ENCODE results near the gene MPO.

The MPO gene

DNA sequence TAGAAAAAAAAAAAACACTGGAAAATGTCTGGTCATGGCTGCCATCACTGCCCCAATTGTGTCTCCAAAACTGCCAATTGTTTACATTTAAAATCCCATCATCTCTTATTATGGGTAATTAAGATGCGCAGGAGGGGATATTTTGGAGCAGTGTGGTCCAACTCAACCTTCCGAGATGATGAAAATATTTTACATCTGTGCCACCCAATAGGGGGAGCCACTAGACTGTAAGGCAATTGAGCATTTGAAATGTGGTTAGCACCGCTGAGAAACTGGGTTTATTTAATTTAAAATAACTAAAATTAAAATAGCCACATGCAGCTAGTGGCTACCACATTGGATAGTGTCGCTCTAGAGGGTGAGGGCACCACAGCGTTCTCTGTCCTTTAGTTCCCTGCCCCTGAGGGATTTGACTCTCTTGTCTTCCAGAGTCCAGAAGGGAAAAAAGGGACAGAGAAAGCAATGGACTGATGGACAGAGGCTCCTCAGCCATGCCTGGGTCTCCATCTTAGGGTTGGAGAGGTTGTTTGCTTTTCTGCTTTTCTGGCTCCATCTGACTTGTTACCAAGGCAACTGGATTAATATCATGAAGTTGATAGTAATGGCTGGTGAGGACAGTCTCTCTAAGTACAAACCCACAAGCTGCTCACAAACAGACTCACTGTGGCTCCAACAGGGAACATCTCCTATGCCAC, 3.5 kb downstream of the MPO start:
- no peak overlapping the region for H2BK120ac ChIP-seq (ENCODE audit: low read depth, low read length)
- H2BK5ac ChIP-seq (ENCODE audit: low read length) = no peak overlapping the region
- H3K36me3 ChIP-seq (replicated peaks in 1 of 2; ENCODE audit: control insufficient read depth in 2 of 2, insufficient read depth in 2 of 2, low read length in 2 of 2) = no peaks in the 10 kb centered on the region
- no peak overlapping the region for H2AK5ac ChIP-seq (ENCODE audit: low read depth, low read length)
- H4K91ac ChIP-seq (ENCODE audit: low read depth, low read length, poor library complexity) = no peak overlapping the region
- H3K4me1 ChIP-seq (ENCODE audit: control insufficient read depth in 2 of 2, insufficient read depth in 1 of 2, low read depth in 1 of 2, low read length in 2 of 2) = peaks cover 0 to 2% of the 10 kb centered on the region in 2 donors
- H2AFZ ChIP-seq (ENCODE audit: low read length) = no peak overlapping the region
- H2BK12ac ChIP-seq (ENCODE audit: low read length) = no peak overlapping the region
- H3K14ac ChIP-seq (ENCODE audit: low read length) = no peak overlapping the region
- H3K27ac ChIP-seq (replicated peaks; ENCODE audit: low read length) = no peak overlapping the region
- no peak overlapping the region for H4K8ac ChIP-seq (ENCODE audit: low read depth, low read length)
- H3K4ac ChIP-seq (ENCODE audit: low read length) = no peak overlapping the region
- no peak overlapping the region for H3K4me3 ChIP-seq (ENCODE audit: low read length in 2 of 2)
- H3K9ac ChIP-seq (ENCODE audit: low read depth, low read length, poor library complexity) = no peak overlapping the region
- H3K18ac ChIP-seq (ENCODE audit: low read length) = no peak overlapping the region
- WGBS, 2 donors (ENCODE audit: extremely low coverage in 2 of 2, insufficient read length in 2 of 2, insufficient replicate concordance in 1 of 2) = no CpG with 5 or more reads among the region's 5 CpGs
- peaks cover 0 to 34% (median 11%) of the 10 kb centered on the region in 3 experiments for H3K27me3 ChIP-seq (ENCODE audit: control insufficient read depth in 3 of 3, insufficient read depth in 3 of 3, low read depth in 1 of 3, low read length in 3 of 3)
- H3K4me2 ChIP-seq (ENCODE audit: insufficient read depth, low read length, poor library complexity, severe bottlenecking) = no peak overlapping the region
- H3K23ac ChIP-seq (ENCODE audit: low read depth, low read length, poor library complexity) = no peak overlapping the region
- no peak overlapping the region for H2BK15ac ChIP-seq (ENCODE audit: low read length)
- DNase-seq (ENCODE audit: low spot score) = no peak
- H3K79me1 ChIP-seq (ENCODE audit: low read depth, low read length) = peaks cover 2% of the 10 kb centered on the region
- H3K9me3 ChIP-seq (replicated peaks in 1 of 2; ENCODE audit: control insufficient read depth in 2 of 2, insufficient read depth in 1 of 2, low read depth in 1 of 2, low read length in 2 of 2) = no peaks in the 10 kb centered on the region

DNA sequence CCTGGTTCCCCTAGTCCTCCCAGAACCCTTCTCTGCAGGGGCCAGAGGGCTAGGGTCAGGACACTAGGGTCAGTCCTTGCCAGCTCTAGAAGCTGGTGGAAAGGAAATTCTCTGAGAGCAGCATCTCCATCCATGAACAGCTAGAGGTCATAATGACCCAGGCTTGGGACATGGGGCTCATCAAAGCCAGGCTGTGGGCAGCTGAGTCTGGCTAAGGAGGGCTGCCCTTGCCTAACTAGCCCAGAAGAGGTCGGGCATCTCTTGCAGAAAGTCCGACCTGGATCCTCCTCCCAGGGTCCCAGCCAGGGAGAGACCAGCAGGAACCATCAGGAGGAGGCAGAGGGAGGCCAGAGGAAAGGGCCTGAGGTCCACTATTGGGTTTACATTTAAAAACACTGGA, 4.3 kb downstream of the MPO start:
- Histone ChIP-seq H2AFZ (ENCODE audit: low read length) (no peak overlapping the region), H2BK15ac (ENCODE audit: low read length) (no peak overlapping the region), H2BK120ac (ENCODE audit: low read depth, low read length) (no peak overlapping the region), H3K14ac (ENCODE audit: low read length) (no peak overlapping the region), H2BK5ac (ENCODE audit: low read length) (no peak overlapping the region), H3K36me3 (replicated peaks in 1 of 2; ENCODE audit: control insufficient read depth in 2 of 2, insufficient read depth in 2 of 2, low read length in 2 of 2) (no peaks in the 10 kb centered on the region), H3K27ac (replicated peaks; ENCODE audit: low read length) (no peak overlapping the region), H3K79me1 (ENCODE audit: low read depth, low read length) (no peaks in the 10 kb centered on the region), H3K4me3 (ENCODE audit: low read length in 2 of 2) (no peak overlapping the region), H3K23ac (ENCODE audit: low read depth, low read length, poor library complexity) (no peak overlapping the region), H2BK12ac (ENCODE audit: low read length) (no peak overlapping the region), H3K9me3 (replicated peaks in 1 of 2; ENCODE audit: control insufficient read depth in 2 of 2, insufficient read depth in 1 of 2, low read depth in 1 of 2, low read length in 2 of 2) (no peaks in the 10 kb centered on the region), H3K18ac (ENCODE audit: low read length) (no peak overlapping the region), H3K4me2 (ENCODE audit: insufficient read depth, low read length, poor library complexity, severe bottlenecking) (no peak overlapping the region), H3K4ac (ENCODE audit: low read length) (no peak overlapping the region), H3K9ac (ENCODE audit: low read depth, low read length, poor library complexity) (no peak overlapping the region), H3K27me3 (ENCODE audit: control insufficient read depth in 3 of 3, insufficient read depth in 3 of 3, low read depth in 1 of 3, low read length in 3 of 3) (peaks cover 0 to 34% (median 11%) of the 10 kb centered on the region in 3 experiments), H4K8ac (ENCODE audit: low read depth, low read length) (no peak overlapping the region), H4K91ac (ENCODE audit: low read depth, low read length, poor library complexity) (no peak overlapping the region), H3K4me1 (ENCODE audit: control insufficient read depth in 2 of 2, insufficient read depth in 1 of 2, low read depth in 1 of 2, low read length in 2 of 2) (peaks cover 0 to 2% of the 10 kb centered on the region in 2 donors), H2AK5ac (ENCODE audit: low read depth, low read length) (no peak overlapping the region)
- no peak for DNase-seq (ENCODE audit: low spot score)
- no CpG with 5 or more reads among the region's 2 CpGs for WGBS, 2 donors (ENCODE audit: extremely low coverage in 2 of 2, insufficient read length in 2 of 2, insufficient replicate concordance in 1 of 2)

DNA sequence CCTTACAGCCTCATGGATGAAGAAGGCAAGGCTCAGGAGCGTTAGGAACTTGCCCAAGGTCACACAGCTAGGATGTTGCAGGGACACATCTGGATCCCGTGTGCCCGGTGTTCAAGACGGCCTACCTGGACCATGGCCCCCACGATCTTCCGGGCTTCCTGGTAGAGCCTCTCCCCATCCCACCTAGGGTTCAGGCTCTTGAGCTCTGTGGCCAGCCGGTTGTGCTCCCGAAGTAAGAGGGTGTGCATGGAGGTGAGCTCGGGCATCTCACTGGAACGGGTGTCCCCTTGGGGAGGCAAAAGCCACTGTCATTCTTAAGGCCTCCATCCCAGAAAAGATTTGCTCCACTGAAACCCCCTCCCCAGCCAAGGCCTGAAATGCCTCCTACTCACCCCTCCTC, 5.3 kb downstream of the MPO start:
- WGBS, 2 donors (ENCODE audit: extremely low coverage in 2 of 2, insufficient read length in 2 of 2, insufficient replicate concordance in 1 of 2) = no CpG with 5 or more reads among the region's 10 CpGs
- no peak overlapping the region for H2BK15ac ChIP-seq (ENCODE audit: low read length)
- H4K8ac ChIP-seq (ENCODE audit: low read depth, low read length) = no peak overlapping the region
- H2BK5ac ChIP-seq (ENCODE audit: low read length) = no peak overlapping the region
- no peaks in the 10 kb centered on the region for H3K9me3 ChIP-seq (replicated peaks in 1 of 2; ENCODE audit: control insufficient read depth in 2 of 2, insufficient read depth in 1 of 2, low read depth in 1 of 2, low read length in 2 of 2)
- no peak overlapping the region for H3K9ac ChIP-seq (ENCODE audit: low read depth, low read length, poor library complexity)
- H2BK12ac ChIP-seq (ENCODE audit: low read length) = no peak overlapping the region
- no peak overlapping the region for H2AFZ ChIP-seq (ENCODE audit: low read length)
- H3K27me3 ChIP-seq (ENCODE audit: control insufficient read depth in 3 of 3, insufficient read depth in 3 of 3, low read depth in 1 of 3, low read length in 3 of 3) = peaks cover 0 to 38% (median 11%) of the 10 kb centered on the region in 3 experiments
- no peak for DNase-seq (ENCODE audit: low spot score)
- no peaks in the 10 kb centered on the region for H3K36me3 ChIP-seq (replicated peaks in 1 of 2; ENCODE audit: control insufficient read depth in 2 of 2, insufficient read depth in 2 of 2, low read length in 2 of 2)
- no peak overlapping the region for H4K91ac ChIP-seq (ENCODE audit: low read depth, low read length, poor library complexity)
- H3K27ac ChIP-seq (replicated peaks; ENCODE audit: low read length) = no peak overlapping the region
- no peak overlapping the region for H2BK120ac ChIP-seq (ENCODE audit: low read depth, low read length)
- no peak overlapping the region for H2AK5ac ChIP-seq (ENCODE audit: low read depth, low read length)
- H3K4ac ChIP-seq (ENCODE audit: low read length) = no peak overlapping the region
- peaks cover 0 to 2% of the 10 kb centered on the region in 2 donors for H3K4me1 ChIP-seq (ENCODE audit: control insufficient read depth in 2 of 2, insufficient read depth in 1 of 2, low read depth in 1 of 2, low read length in 2 of 2)
- no peak overlapping the region for H3K18ac ChIP-seq (ENCODE audit: low read length)
- no peak overlapping the region for H3K4me2 ChIP-seq (ENCODE audit: insufficient read depth, low read length, poor library complexity, severe bottlenecking)
- H3K14ac ChIP-seq (ENCODE audit: low read length) = no peak overlapping the region
- H3K4me3 ChIP-seq (ENCODE audit: low read length in 2 of 2) = no peak overlapping the region
- no peaks in the 10 kb centered on the region for H3K79me1 ChIP-seq (ENCODE audit: low read depth, low read length)
- H3K23ac ChIP-seq (ENCODE audit: low read depth, low read length, poor library complexity) = no peak overlapping the region

DNA sequence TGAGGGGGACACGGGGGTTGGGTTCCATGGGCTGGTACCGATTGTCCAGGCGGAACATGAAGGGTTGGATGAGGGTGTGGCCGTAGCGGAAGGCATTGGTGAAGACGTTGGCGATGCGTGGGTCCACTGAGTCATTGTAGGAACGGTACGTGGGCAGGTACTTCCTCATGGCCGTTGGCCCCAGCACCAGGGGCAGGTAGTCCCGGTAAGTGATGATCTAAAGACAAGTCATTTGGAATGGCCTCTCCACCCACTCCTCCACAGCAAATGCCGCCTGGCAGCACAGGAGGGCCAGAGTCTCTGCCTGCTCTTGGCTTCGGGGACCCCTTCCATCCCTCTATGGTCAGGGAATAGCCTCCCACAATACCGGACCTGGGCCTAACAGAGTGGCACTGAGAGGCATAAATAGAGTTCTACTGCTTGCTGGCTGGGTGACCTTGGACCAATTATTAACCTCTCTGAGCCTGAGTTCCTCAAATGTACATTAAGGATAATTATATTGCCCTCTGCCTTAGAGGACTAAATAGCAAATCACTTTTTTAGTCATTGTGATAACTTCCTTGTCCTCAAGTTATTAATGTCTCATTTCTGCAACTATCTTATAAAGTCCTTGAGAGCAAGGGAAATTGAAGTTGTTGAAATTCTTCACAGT, 7.2 kb downstream of the MPO start:
- no peak overlapping the region for H2AK5ac ChIP-seq (ENCODE audit: low read depth, low read length)

More for the DNA sequence above, 7.2 kb downstream of the MPO start:
- H2BK12ac ChIP-seq (ENCODE audit: low read length) = no peak overlapping the region
- no peak overlapping the region for H2BK5ac ChIP-seq (ENCODE audit: low read length)
- H2BK15ac ChIP-seq (ENCODE audit: low read length) = no peak overlapping the region
- no peaks in the 10 kb centered on the region for H3K36me3 ChIP-seq (replicated peaks in 1 of 2; ENCODE audit: control insufficient read depth in 2 of 2, insufficient read depth in 2 of 2, low read length in 2 of 2)
- DNase-seq (ENCODE audit: low spot score) = no peak
- H3K4me3 ChIP-seq (ENCODE audit: low read length in 2 of 2) = no peak overlapping the region
- peaks cover 0 to 36% (median 3%) of the 10 kb centered on the region in 3 experiments for H3K27me3 ChIP-seq (ENCODE audit: control insufficient read depth in 3 of 3, insufficient read depth in 3 of 3, low read depth in 1 of 3, low read length in 3 of 3)
- no peak overlapping the region for H3K27ac ChIP-seq (replicated peaks; ENCODE audit: low read length)
- no peak overlapping the region for H3K4me2 ChIP-seq (ENCODE audit: insufficient read depth, low read length, poor library complexity, severe bottlenecking)
- no peak overlapping the region for H2BK120ac ChIP-seq (ENCODE audit: low read depth, low read length)
- H3K4ac ChIP-seq (ENCODE audit: low read length) = no peak overlapping the region
- WGBS, 2 donors (ENCODE audit: extremely low coverage in 2 of 2, insufficient read length in 2 of 2, insufficient replicate concordance in 1 of 2) = no CpG with 5 or more reads among the region's 15 CpGs
- no peaks in the 10 kb centered on the region for H3K79me1 ChIP-seq (ENCODE audit: low read depth, low read length)
- no peak overlapping the region for H3K9ac ChIP-seq (ENCODE audit: low read depth, low read length, poor library complexity)
- no peaks in the 10 kb centered on the region for H3K9me3 ChIP-seq (replicated peaks in 1 of 2; ENCODE audit: control insufficient read depth in 2 of 2, insufficient read depth in 1 of 2, low read depth in 1 of 2, low read length in 2 of 2)
- H2AFZ ChIP-seq (ENCODE audit: low read length) = no peak overlapping the region
- no peak overlapping the region for H3K14ac ChIP-seq (ENCODE audit: low read length)
- H3K23ac ChIP-seq (ENCODE audit: low read depth, low read length, poor library complexity) = no peak overlapping the region
- H3K18ac ChIP-seq (ENCODE audit: low read length) = peak overlapping the region; percentile 49
- H4K8ac ChIP-seq (ENCODE audit: low read depth, low read length) = no peak overlapping the region
- no peaks in the 10 kb centered on the region for H3K4me1 ChIP-seq (ENCODE audit: control insufficient read depth in 2 of 2, insufficient read depth in 1 of 2, low read depth in 1 of 2, low read length in 2 of 2)
- H4K91ac ChIP-seq (ENCODE audit: low read depth, low read length, poor library complexity) = no peak overlapping the region

All from neuronal stem cell (in vitro differentiated cells).